ENCODE data around the gene TRMU.
A peak's percentile ranks its signal among the peaks of the same experiment; 100 is the strongest.

TRMU gene

DNA sequence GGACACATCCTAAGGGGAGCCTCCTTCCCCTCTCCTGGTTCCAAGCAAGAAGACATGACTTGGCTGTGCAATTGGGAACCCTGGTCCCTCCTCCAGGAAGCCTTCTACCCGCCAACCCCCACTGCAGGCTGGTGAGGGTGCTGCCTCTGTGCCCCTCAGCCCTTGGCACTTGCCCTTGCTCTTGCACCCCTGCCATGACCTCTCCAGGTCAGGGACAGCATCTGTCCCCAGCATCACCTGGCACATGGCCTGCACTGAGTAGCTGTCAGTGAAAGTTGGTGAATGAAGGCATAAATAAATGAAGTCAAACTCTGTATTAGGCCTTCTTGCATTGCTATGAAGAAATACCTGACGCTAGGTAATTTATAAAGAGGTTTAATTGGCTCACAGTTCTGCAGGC, 40.7 kb upstream of the TRMU start:
- H3K4me3 ChIP-seq (ENCODE audit: low read depth, low read length): no peak overlapping the region
- DNase-seq (ENCODE audit: low read depth, low spot score): no peak
- no peak for TF ChIP-seq CTCF (IDR thresholded peaks at IDR 0.05; ENCODE audit: low read depth, low read length)
- in situ Hi-C loops (cut with HindIII; ENCODE audit: low sequenced_read_pairs): no loop called here

DNA sequence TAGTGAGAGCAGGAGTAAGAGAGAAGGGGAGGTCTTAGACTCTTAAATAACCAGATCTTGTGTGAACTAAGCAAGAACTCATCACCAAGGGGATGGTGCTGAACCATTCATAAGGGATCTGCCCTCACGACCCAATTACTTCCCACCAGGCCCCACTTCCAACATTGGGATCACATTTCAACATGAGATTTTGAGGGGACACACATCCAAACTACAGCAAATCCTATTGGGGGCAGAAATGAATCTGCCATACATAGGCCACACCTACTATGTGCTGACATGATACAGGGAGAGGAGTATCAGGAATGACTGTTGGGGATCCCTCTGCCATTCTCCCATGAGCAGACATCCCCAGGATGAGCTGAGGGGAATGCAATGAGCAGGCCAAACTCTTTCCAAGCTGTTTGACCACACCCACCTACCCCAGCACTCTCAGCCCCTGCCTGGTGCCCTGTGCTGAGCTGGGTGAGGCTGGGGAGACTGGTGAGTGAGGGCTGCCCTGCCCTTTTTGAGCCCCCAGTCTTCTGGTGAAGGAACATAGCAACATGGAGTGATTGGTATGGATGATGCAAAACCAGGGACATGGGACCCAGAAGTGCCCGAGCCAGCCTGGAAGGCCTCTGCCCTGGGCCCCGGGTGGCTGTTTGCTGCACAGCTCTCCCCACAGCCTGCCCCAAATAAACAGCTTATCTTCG, 40.1 kb upstream of the TRMU start:
- no peak overlapping the region for H3K4me3 ChIP-seq (ENCODE audit: low read depth, low read length)
- DNase-seq (ENCODE audit: low read depth, low spot score): no peak
- in situ Hi-C loops (cut with HindIII; ENCODE audit: low sequenced_read_pairs): no loop called here
- no peak for TF ChIP-seq CTCF (IDR thresholded peaks at IDR 0.05; ENCODE audit: low read depth, low read length)

DNA sequence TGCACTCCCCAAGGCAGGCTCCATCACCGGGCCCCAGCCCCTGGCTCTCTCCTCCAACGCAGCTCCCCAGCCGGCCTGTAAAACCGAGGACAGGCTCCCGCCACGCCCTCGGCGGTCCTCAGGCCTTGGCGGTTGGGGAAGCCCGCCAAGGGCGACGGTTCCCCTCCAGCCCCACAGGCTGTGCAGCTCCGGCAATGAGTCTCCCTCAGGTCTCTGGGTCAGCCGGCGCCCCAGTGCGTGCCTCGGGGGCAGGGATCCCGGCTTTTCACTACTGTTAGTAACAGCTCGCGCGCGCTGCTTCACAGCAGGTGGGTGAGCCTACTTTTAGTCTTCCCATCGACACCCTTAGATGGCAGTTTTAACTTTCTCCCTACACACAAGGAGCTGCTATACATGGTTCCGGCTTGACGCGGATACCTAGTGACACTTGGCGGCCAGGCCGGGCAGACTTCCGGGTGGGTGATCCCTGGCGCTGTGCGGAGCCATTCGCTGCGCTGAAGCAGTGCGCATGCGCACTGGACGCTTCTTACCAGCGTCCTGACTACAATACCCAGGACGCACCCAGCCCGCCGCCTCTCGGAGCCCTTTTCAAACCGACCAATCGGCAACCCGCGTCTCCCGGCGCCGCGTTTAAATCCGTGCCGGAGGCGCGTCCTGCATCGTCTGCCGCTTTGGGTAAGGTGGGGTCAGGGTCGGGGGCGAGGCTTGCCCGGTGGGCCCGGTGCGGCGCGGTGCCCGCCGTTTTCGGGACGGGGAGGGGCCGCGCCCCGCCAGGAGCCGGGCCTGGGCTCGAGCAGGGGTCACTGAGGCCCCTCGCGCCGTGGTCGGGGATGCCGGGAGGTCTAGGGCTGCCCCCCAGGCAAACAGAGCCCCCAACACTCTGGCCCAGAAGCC, 39.0 kb upstream of the TRMU start, which contains the start of gene GTSE1:
GTSE1 (plus strand) TSS at position 614 of the 894 bp plus-strand sequence. CDS start 531 bp downstream, outside the sequence.
- H3K4me3 ChIP-seq (ENCODE audit: low read depth, low read length): peak within 1 kb of the TSS; percentile 57
- DNase-seq (ENCODE audit: low read depth, low spot score): peak; percentile 98
- TF ChIP-seq CTCF (IDR thresholded peaks at IDR 0.05; ENCODE audit: low read depth, low read length): no peak
- in situ Hi-C loops (cut with HindIII; ENCODE audit: low sequenced_read_pairs): no loop called here

DNA sequence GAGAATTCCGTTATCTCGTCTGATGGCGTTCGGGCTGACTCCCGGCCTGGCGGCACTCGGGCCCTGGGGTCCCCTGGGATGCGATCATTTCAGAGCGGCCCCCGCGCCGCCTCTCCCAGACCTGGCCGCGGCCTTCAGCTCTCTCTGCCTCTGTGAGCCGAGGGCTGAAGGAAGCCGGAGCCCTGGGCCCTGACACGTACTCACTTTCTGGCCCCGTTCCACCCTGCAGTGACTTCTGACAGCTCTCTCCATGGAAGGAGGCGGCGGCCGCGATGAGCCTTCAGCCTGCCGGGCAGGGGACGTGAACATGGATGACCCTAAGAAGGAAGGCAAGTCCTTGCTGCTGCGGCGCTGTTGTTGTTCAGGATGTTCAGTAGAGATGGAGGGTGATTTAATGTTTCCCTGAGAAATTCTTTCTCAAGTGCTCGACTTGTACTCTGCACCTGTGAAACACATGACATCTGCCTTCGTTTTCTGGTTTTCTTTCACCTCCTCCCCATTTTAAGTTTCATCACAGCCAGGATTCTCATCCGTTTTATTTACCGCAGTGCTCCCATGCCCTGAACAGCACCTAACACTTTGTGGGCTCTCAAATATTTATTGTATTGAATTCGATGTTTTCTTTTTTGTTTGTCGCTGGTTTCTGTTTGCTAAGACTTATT, 38.2 kb upstream of the TRMU start:
- TF ChIP-seq CTCF (IDR thresholded peaks at IDR 0.05; ENCODE audit: low read depth, low read length): no peak
- DNase-seq (ENCODE audit: low read depth, low spot score): peak; percentile 27
- H3K4me3 ChIP-seq (ENCODE audit: low read depth, low read length): peak overlapping the region; percentile 57
- in situ Hi-C loops (cut with HindIII; ENCODE audit: low sequenced_read_pairs): no loop called here

DNA sequence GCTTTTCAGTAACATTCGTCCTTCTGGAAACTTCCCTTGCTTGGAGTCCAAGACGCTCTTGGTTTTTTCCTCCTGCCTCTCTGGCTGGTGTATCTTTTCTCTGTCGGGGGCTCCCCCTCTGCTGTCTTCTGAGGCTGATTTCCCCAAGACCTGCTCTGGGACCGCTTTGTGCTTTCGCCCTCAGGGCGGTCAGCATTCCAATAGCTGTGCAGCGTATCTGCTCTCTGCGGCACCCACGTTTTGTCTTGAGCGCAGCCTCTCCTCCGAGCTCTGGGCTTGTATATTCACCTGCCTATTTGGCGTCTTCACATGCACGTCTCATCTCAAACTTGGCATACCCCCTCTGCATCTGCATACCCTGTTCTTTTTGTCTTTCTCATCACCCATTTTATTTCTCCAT, 36.4 kb upstream of the TRMU start:
- no peak for TF ChIP-seq CTCF (IDR thresholded peaks at IDR 0.05; ENCODE audit: low read depth, low read length)
- no peak overlapping the region for H3K4me3 ChIP-seq (ENCODE audit: low read depth, low read length)
- in situ Hi-C loops (cut with HindIII; ENCODE audit: low sequenced_read_pairs): no loop called here

DNA sequence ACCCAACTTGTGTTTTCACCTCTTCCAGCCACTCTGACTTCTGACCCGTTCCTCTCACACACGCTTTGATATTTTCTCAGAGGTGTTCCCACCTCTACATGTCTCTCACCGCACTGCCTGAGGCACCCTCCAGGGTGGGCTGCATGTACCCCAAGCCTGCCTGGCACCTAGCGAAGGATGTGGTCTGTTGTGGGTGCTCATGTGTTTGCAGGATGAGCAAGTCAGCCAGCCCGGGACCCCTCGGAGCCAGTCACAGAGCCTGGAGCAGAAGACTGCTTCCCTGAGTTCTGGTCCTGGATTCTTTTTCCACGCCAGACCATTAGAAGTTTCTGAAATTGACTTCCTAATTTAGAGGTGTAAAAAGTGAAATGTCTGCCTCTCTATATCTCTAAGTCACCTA, 35.0 kb upstream of the TRMU start:
- no peak for TF ChIP-seq CTCF (IDR thresholded peaks at IDR 0.05; ENCODE audit: low read depth, low read length)
- no peak for DNase-seq (ENCODE audit: low read depth, low spot score)
- in situ Hi-C loops (cut with HindIII; ENCODE audit: low sequenced_read_pairs): no loop called here
- H3K4me3 ChIP-seq (ENCODE audit: low read depth, low read length): no peak overlapping the region

More for the DNA sequence above, 36.4 kb upstream of the TRMU start:
- no peak for DNase-seq (ENCODE audit: low read depth, low spot score)

Measured in astrocyte of the spinal cord (primary cell).